Measurements from ENCODE around the gene ZNF423. TPM values are rescaled to one million over a fixed set of nuclear protein-coding genes. Genes with fewer than 3 reads are reported as not detected.

ZNF423 gene
- total and polyA plus RNA-seq, 2 of the 13 experiments (the other 11 are each of a cell fraction or from before 2014, with no cell fraction given), result 0.07 to 0.31 TPM

GRCh38 chr16:49578018-49578417, 277.9 kb downstream of the ZNF423 start:
- TF ChIP-seq STAT6 (CRISPR knock-in tag; IDR thresholded peaks at IDR 0.05; ENCODE audit: borderline replicate concordance), result no peak
- no peak for TF ChIP-seq ZNF333 (CRISPR knock-in tag; IDR thresholded peaks at IDR 0.05; ENCODE audit: borderline replicate concordance)
- TF ChIP-seq ZNF562 (CRISPR knock-in tag; IDR thresholded peaks at IDR 0.05; ENCODE audit: borderline replicate concordance), result no peak
- no peak for TF ChIP-seq ZNF652 (CRISPR knock-in tag; IDR thresholded peaks at IDR 0.05; ENCODE audit: borderline replicate concordance, low read depth)
- TF ChIP-seq TEAD3 (CRISPR knock-in tag; optimal IDR thresholded peaks at IDR 0.05; ENCODE audit: borderline replicate concordance), result no peak
- TF ChIP-seq NCOA2 (CRISPR knock-in tag; IDR thresholded peaks at IDR 0.05), result no peak
- no peak for TF ChIP-seq SP5 (CRISPR knock-in tag; IDR thresholded peaks at IDR 0.05; ENCODE audit: borderline replicate concordance, low read depth)
- no peak for TF ChIP-seq ZMYM3 (CRISPR knock-in tag; IDR thresholded peaks at IDR 0.05)
- TF ChIP-seq ESRRA (CRISPR knock-in tag; IDR thresholded peaks at IDR 0.05; ENCODE audit: low read depth), result no peak
- no peak for TF ChIP-seq SP1 (IDR thresholded peaks at IDR 0.05)
- no peak for TF ChIP-seq SP1 (CRISPR knock-in tag; IDR thresholded peaks at IDR 0.05)
- no peak for TF ChIP-seq GABPA (IDR thresholded peaks at IDR 0.05; ENCODE audit: low read depth, low read length)
- TF ChIP-seq GABPA (CRISPR knock-in tag; IDR thresholded peaks at IDR 0.05; ENCODE audit: low read depth), result no peak
- no peak for TF ChIP-seq TBL1XR1 (IDR thresholded peaks at IDR 0.05; ENCODE audit: borderline replicate concordance, low read length, partially characterized antibody)
- TF ChIP-seq ZNF44 (CRISPR knock-in tag; IDR thresholded peaks at IDR 0.05), result no peak
- TF ChIP-seq NCOA1 (CRISPR knock-in tag; IDR thresholded peaks at IDR 0.05), result no peak
- TF ChIP-seq HOXA7 (CRISPR knock-in tag; IDR thresholded peaks at IDR 0.05), result no peak
- no peak for ATAC-seq
- H3K9ac ChIP-seq (ENCODE audit: insufficient read depth, low read depth, low read length), result no peak overlapping the region
- no peak overlapping the region for H3K27ac ChIP-seq (ENCODE audit: extremely low read length, insufficient read depth, low read length)
- BruUV-seq (replicated peaks), result no TSS peak
- no peaks in the 10 kb centered on the region for H3K9me3 ChIP-seq (ENCODE audit: low read length)
- CTCF ChIA-PET (ENCODE audit: low intra/inter-chr PET ratio, low total read pairs), result no interaction called here
- H3K4me3 ChIP-seq (replicated peaks in 1 of 3; ENCODE audit: insufficient read depth in 1 of 3, low read depth in 2 of 3, low read length in 3 of 3), result no peak overlapping the region
- WGBS (ENCODE audit: low lambda C conversion rate), result 18% methylated on average over 2 of the region's 3 CpGs
- POLR2A ChIA-PET, result no interaction called here
- no peaks in the 10 kb centered on the region for H4K20me1 ChIP-seq (ENCODE audit: insufficient read depth, low read length)
- DNase-seq (ENCODE audit: low spot score), result no peak
- no peaks in the 10 kb centered on the region for H3K36me3 ChIP-seq (replicated peaks in 1 of 2; ENCODE audit: control insufficient read depth in 1 of 2, insufficient read depth in 2 of 2, low read length in 2 of 2)
- no peak for FAIRE-seq
- H3K79me2 ChIP-seq (ENCODE audit: insufficient read depth, low read length), result no peaks in the 10 kb centered on the region
- no peak overlapping the region for H3K4me2 ChIP-seq (ENCODE audit: low read depth, low read length)
- no peaks in the 10 kb centered on the region for H3K4me1 ChIP-seq (ENCODE audit: insufficient read depth, low read length)
- in situ Hi-C loops (cut with HindIII; ENCODE audit: extremely low pct_ligation_motif_present, low pct_unique_long_range_greater_than_20kb), result no loop called here
- H2AFZ ChIP-seq (ENCODE audit: low read length), result no peak overlapping the region
- intact Hi-C loops (cut with micrococcal nuclease; ENCODE audit: unreplicated experiment), result no loop called here
- peaks cover 4 to 38% of the 10 kb centered on the region in 2 experiments; a peak in 4 of 5 replicates for H3K27me3 ChIP-seq (ENCODE audit: control insufficient read depth in 1 of 2, insufficient read depth in 2 of 2, low read length in 2 of 2)

Data from HepG2 (cell line).